ENCODE results near the gene RFX5. TPM values are rescaled to one million over a fixed set of nuclear protein-coding genes. Genes with fewer than 3 reads are reported as not detected.

Gene RFX5
- total and polyA plus RNA-seq, 4 donors: 5.2 to 17.5 (median 11.1) TPM

DNA sequence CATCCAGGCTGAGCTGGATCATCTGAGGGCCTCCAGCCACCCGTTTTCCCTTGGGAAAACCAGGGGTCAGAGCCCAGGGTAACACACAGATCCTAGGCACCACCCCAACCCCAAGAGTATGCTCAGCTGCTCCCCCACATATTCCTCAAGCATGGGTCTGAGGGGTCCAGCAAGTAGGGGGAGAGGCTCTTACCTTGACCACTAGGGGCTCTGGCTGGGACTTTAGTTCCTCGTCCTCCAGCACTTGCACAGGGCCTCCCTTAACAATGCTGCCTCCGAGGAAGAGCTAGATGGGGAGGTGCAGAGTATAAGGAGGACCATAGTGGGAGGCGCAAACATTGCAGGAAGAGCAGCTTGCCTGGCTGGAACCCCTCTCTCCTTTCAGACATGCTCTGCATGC is 17.9 kb upstream of the RFX5 start (continued):
- TF ChIP-seq RXRA (IDR thresholded peaks at IDR 0.05): no peak

- over 99% methylated on average over 3 of the region's 3 CpGs for WGBS
- Histone ChIP-seq H3K9me3 (ENCODE audit: control insufficient read depth in 4 of 4, low read length in 3 of 4) (no peaks in the 10 kb centered on the region), H3K36me3 (ENCODE audit: control insufficient read depth in 4 of 4, insufficient read depth in 3 of 4, low read depth in 1 of 4, low read length in 3 of 4) (peaks cover 8 to 36% (median 33%) of the 10 kb centered on the region in 4 donors), H3K9ac (ENCODE audit: low read depth in 1 of 2, low read length in 2 of 2) (no peak overlapping the region), H3K27ac (ENCODE audit: low read depth in 1 of 2, low read length in 2 of 2) (no peak overlapping the region), H3K4me3 (ENCODE audit: low read depth in 1 of 3, low read length in 3 of 3) (no peak overlapping the region), H3K4me1 (ENCODE audit: control insufficient read depth in 4 of 4, insufficient read depth in 4 of 4, low read length in 3 of 4) (peaks cover 0 to 5% (median 1%) of the 10 kb centered on the region in 4 donors), H3K27me3 (ENCODE audit: control insufficient read depth in 4 of 4, insufficient read depth in 4 of 4, low read length in 3 of 4) (no peaks in the 10 kb centered on the region)
- TF ChIP-seq RAD21 (IDR thresholded peaks at IDR 0.05) (no peak), ATF3 (IDR thresholded peaks at IDR 0.05) (no peak)
- no peak for DNase-seq (ENCODE audit: low spot score)
Measured at GRCh38 chr1:151362308-151363155, 15.5 kb upstream of the RFX5 start.

GRCh38 chr1:151361883-151362282 is 14.8 kb upstream of the RFX5 start:
- Histone ChIP-seq H3K27ac (ENCODE audit: low read depth in 1 of 2, low read length in 2 of 2) (no peak overlapping the region), H3K36me3 (ENCODE audit: control insufficient read depth in 4 of 4, insufficient read depth in 3 of 4, low read depth in 1 of 4, low read length in 3 of 4) (peaks cover 8 to 36% (median 33%) of the 10 kb centered on the region in 4 donors), H3K4me3 (ENCODE audit: low read depth in 1 of 3, low read length in 3 of 3) (no peak overlapping the region), H3K9me3 (ENCODE audit: control insufficient read depth in 4 of 4, low read length in 3 of 4) (no peaks in the 10 kb centered on the region), H3K27me3 (ENCODE audit: control insufficient read depth in 4 of 4, insufficient read depth in 4 of 4, low read length in 3 of 4) (no peaks in the 10 kb centered on the region), H3K4me1 (ENCODE audit: control insufficient read depth in 4 of 4, insufficient read depth in 4 of 4, low read length in 3 of 4) (peaks cover 0 to 2% (median 0%) of the 10 kb centered on the region in 4 donors), H3K9ac (ENCODE audit: low read depth in 1 of 2, low read length in 2 of 2) (no peak overlapping the region)
- TF ChIP-seq YY1 (IDR thresholded peaks at IDR 0.05) (no peak), HNF4A (conservative IDR thresholded peaks at IDR 0.05) (no peak), NR2F2 (IDR thresholded peaks at IDR 0.05) (no peak), RAD21 (IDR thresholded peaks at IDR 0.05) (no peak), GABPA (IDR thresholded peaks at IDR 0.05 in 1 of 2, conservative IDR thresholded peaks at IDR 0.05 in 1 of 2) (no peak), HNF4G (IDR thresholded peaks at IDR 0.05) (no peak)
- DNase-seq (ENCODE audit: low spot score): no peak

DNA sequence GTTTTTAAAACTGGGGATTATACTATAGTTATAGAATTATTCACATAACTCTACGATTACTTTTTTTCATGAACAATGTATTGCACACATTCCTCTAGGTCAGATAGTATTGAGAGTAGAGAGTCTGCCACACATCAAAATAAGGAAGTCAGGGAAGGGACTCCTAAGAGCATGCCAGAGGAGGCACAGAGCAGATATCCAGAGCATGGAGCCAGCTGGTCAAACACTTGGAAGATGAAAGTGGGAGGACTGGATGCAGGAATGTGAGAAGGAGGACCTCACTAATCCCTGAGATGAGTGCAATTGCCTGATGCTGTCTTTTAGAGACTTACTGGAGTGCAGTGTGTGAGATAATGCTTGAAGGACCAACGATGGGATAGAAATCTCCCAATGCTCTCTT is 9.6 kb upstream of the RFX5 start:
- no peak overlapping the region for H3K4me3 ChIP-seq (ENCODE audit: low read depth in 1 of 3, low read length in 3 of 3)
- no peak for DNase-seq (ENCODE audit: low spot score)
- no peak overlapping the region for H3K9ac ChIP-seq (ENCODE audit: low read depth in 1 of 2, low read length in 2 of 2)
- H3K4me1 ChIP-seq (ENCODE audit: control insufficient read depth in 4 of 4, insufficient read depth in 4 of 4, low read length in 3 of 4): no peaks in the 10 kb centered on the region
- peaks cover 0 to 1% (median 0%) of the 10 kb centered on the region in 4 donors for H3K36me3 ChIP-seq (ENCODE audit: control insufficient read depth in 4 of 4, insufficient read depth in 3 of 4, low read depth in 1 of 4, low read length in 3 of 4)
- no peak overlapping the region for H3K27ac ChIP-seq (ENCODE audit: low read depth in 1 of 2, low read length in 2 of 2)
- TF ChIP-seq CTCF (IDR thresholded peaks at IDR 0.05; ENCODE audit: low read depth, low read length, missing input control): no peak
- TF ChIP-seq, protein P1, sequence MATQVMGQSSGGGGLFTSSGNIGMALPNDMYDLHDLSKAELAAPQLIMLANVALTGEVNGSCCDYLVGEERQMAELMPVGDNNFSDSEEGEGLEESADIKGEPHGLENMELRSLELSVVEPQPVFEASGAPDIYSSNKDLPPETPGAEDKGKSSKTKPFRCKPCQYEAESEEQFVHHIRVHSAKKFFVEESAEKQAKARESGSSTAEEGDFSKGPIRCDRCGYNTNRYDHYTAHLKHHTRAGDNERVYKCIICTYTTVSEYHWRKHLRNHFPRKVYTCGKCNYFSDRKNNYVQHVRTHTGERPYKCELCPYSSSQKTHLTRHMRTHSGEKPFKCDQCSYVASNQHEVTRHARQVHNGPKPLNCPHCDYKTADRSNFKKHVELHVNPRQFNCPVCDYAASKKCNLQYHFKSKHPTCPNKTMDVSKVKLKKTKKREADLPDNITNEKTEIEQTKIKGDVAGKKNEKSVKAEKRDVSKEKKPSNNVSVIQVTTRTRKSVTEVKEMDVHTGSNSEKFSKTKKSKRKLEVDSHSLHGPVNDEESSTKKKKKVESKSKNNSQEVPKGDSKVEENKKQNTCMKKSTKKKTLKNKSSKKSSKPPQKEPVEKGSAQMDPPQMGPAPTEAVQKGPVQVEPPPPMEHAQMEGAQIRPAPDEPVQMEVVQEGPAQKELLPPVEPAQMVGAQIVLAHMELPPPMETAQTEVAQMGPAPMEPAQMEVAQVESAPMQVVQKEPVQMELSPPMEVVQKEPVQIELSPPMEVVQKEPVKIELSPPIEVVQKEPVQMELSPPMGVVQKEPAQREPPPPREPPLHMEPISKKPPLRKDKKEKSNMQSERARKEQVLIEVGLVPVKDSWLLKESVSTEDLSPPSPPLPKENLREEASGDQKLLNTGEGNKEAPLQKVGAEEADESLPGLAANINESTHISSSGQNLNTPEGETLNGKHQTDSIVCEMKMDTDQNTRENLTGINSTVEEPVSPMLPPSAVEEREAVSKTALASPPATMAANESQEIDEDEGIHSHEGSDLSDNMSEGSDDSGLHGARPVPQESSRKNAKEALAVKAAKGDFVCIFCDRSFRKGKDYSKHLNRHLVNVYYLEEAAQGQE (IDR thresholded peaks at IDR 0.05): no peak
- no peak for TF ChIP-seq HNF4A (conservative IDR thresholded peaks at IDR 0.05)
- no peak for TF ChIP-seq GABPA (IDR thresholded peaks at IDR 0.05 in 1 of 2, conservative IDR thresholded peaks at IDR 0.05 in 1 of 2)
- no peak for TF ChIP-seq ATF3 (IDR thresholded peaks at IDR 0.05)
- no peak for TF ChIP-seq EGR1 (IDR thresholded peaks at IDR 0.05; ENCODE audit: low read depth in 2 of 2)
- no peak for TF ChIP-seq FOXA1 (IDR thresholded peaks at IDR 0.05)
- TF ChIP-seq NR2F2 (IDR thresholded peaks at IDR 0.05): no peak
- TF ChIP-seq MAX (IDR thresholded peaks at IDR 0.05): no peak
- no peak for TF ChIP-seq FOXA2 (IDR thresholded peaks at IDR 0.05)
- no peak for TF ChIP-seq HNF4G (IDR thresholded peaks at IDR 0.05)
- no peak for TF ChIP-seq SP1 (IDR thresholded peaks at IDR 0.05)
- TF ChIP-seq TAF1 (conservative IDR thresholded peaks at IDR 0.05): no peak
- H3K9me3 ChIP-seq (ENCODE audit: control insufficient read depth in 4 of 4, low read length in 3 of 4): no peaks in the 10 kb centered on the region
- WGBS: 67% methylated on average over 2 of the region's 2 CpGs
- no peaks in the 10 kb centered on the region for H3K27me3 ChIP-seq (ENCODE audit: control insufficient read depth in 4 of 4, insufficient read depth in 4 of 4, low read length in 3 of 4)

Measured in liver (tissue), 9 donors.